DMS 273 (cell line): ENCODE data around the gene MRNIP.
"Not testable (repeated sequence)": the region's sequence is repeated elsewhere in the genome, so short reads cannot be mapped to it uniquely, and the experiment has no call there.

Source experiments
- DNase-seq: peaks from one replicate; lab custom pipeline; 2025; ENCODE audit not compliant: unreplicated experiment; lab: John Stamatoyannopoulos, UW

Gene MRNIP

GRCh38 chr5:179872055-179872827 lies 13.6 kb upstream of the MRNIP start:
- DNase-seq = no peak

DNA sequence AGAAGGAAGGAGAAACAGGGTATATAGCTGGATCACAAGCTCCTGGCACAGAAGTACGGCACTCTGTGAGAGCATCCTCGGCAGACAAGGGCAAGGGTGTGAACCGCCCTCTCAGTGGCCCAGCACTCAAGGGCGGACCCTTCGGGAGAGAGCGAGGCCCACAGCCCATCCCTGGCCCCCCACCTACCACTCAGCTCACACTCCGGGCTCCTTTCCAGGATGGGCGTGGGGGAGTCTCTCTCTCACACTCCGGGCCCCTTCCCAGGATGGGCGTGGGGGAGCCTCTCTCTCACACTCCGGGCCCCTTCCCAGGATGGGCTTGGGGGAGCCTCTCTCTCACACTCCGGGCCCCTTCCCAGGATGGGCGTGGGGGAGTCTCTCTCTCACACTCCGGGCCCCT lies 12.9 kb upstream of the MRNIP start:
- not testable (repeated sequence) for DNase-seq

DNA sequence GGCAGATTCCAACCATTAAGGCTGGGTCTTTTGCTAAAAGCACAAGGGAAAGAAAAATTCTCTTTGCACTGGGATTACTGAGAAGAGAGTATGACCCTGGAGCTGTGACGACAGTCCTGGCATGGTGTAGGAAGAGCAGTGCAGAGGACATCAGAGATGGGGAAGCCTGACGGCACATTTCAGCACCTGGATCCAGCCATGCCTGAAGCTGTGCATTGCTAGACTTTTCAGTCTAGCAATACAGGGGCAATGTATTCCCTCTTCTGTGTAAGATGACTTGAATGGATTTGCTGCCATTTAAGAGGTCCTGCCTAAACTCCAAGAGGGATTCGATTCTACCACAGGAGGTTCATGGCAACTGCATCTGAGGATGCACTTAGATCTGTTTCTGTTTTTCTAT lies 12.3 kb upstream of the MRNIP start:
- DNase-seq = no peak

DNA sequence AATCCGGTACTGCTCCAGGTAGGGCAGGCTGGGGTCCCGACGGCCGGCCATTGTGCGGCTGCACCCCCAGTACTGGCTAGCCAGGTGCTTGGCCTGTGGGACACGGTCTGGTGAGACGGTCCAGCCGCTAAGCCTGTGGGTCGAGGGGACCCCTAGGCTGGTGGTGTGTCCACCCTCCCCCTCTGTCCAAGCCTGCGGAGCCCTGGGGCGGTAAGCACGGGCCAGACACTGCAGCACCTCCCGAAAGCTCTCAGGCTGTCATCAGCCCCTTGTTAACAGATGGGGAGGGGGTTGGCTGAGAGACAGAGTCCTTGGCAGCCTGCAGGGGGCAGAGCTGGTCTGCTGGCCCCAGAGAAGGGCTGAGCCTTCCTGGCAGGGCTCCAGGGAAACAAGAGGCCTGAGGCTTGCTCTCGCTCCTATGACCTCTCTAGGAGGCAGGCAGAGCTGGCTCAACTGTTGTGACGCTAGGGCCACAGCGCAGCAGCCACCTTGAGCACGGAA lies 11.8 kb upstream of the MRNIP start:
- peak; percentile 85 for DNase-seq

DNA sequence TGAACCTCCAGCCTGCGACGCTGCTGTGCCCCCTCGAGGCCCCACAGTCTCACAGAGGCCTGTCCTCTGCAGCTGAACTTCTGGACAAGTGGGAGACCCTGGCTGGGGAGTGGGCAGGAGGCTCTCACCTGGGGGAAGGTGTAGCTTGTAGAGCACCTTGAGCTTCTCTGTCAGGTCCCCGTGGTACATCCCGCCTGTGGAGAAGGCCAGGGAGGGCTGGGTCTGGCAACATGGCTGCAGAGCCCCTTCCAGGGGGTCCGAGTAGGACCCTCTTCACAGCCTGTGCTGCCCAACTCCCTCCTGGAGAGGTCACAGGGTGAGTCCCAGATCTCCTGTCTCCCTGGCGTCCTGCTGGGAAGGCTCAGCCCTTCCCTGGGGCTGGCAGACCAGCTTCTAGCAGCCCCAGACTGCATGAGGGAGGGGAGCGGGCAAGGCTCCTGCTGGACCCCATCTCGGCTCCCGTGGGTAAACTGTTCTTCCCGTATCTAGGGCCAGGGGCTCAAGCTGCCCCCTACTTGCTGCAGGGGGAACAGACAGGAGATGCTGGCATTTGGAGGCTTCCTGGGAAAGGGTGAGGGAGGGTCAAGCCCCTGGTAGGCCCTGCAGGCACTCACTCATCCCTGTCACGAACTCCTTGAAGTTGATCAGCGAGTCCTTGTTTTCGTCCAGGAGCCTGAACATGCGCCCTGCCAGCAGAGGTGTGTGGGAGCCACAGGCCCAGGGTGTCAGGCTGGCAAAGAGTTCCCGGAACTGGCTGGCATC lies 11.2 kb upstream of the MRNIP start:
- DNase-seq = no peak

DNA sequence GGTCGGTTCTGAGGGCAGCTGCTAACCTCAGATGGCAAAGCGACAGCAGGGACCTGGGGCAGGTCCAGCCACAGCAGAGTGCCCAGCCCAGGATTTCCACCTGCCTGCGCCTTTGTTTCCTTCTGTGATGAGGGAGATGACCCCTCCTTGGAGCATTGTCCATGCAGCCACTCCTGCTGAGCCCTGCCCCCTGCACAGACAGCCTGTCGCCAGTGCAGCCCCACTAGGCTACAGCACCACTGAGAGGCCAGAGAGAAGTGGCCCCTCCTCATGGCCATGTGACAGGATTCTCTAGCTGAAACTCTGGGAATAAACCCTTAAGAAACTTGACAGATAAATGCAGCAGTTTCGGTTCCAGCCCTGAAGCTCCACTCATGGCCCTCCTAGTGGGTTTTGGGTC lies 10.5 kb upstream of the MRNIP start:
- no peak for DNase-seq

DNA sequence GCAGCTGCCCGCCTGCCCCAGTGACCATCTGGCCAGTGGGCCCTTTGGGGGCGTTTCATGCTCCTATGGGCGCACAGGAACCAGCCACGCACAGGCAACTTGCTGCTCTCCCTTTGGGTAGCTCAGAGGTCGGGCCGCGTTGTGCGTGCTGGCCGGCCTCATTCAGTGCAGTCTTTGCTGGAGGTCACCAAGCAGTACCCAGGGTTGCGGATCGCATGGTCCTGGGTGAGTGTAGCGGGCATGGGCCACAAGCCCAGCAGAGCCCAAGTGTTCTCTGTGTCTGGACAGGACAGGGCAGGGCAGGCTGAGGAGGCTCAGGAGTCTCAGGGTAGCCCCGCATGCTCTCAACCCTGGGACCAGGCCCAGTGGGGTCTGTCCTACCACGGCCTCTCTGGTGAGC lies 9.9 kb upstream of the MRNIP start:
- no peak for DNase-seq

DNA sequence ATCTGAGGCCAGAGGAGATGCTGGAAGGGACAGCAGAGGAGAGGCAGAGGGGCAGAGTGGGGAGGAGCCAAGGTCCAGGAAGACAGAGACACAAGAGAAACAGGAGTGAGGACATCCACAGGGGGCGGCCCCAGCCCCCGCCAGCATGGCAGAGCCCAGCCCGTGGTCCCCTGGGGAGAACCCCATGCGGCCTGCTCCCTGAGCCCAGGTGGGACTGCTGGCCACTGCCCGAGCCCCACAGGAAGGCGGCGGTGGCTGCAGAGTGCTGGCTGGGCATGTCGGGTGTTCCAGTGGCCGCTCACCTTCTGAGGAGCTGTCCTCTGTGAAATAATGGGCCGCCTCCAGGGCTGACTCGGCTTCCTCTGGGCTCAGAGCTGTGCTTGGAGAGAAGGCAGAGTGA lies 8.9 kb upstream of the MRNIP start:
- DNase-seq = no peak

DNA sequence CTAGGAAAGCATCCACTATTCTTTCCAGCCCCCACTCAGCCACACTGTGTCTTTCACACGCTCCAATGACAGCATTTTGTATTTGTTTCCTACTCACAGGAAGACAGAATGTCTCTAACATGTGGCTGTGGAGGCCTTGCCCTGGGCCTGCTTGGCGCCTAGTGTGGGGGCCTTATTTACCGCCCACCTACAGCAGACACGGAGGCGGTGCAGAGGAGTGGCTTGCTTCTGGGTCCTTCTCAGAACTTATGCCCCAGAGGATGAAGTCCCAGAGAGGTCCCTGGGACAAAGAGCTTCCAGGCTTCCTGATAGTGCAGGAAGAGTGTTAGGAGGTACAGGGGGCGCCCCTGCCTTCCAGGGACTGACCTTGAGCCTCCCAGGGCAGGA lies 8.5 kb upstream of the MRNIP start:
- no peak for DNase-seq

GRCh38 chr5:179866241-179867078 lies 7.8 kb upstream of the MRNIP start:
- DNase-seq = peak; percentile 28

DNA sequence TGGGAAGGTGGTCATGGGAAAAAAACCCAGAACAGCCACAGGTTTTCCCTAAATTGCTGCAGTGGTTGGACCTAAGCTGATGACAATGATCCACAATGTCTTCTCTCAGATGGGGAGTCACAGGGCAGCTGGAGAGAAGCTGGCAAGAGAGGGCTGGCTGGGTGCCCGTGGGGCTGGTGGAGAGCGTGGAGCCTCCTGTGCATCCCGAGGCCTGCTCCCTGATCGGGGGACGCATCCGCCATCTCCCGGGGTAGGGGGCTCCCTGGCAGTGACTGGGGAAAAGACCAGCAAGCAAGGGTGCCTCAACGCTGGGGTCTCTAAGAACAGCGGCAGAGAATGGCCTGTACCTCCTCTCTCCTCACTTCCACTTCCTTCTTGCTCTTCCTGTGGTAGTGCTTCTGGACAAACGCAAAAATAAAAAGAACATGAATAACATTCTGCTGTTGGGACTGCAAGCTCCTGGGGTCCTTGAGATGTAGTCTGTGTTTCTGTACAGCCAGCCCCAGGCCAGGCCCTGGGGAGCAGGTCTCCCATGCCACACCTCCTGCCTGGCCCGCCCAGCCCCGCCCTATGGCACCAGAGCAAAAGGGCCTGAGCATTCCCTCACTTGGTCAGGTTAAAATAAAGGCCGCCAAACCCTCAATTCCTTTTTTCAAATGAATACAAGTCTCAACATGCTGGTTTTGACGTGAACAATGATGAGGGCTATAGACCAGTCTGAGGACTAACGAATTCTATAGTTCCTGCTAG lies 7.0 kb upstream of the MRNIP start:
- DNase-seq = no peak

DNA sequence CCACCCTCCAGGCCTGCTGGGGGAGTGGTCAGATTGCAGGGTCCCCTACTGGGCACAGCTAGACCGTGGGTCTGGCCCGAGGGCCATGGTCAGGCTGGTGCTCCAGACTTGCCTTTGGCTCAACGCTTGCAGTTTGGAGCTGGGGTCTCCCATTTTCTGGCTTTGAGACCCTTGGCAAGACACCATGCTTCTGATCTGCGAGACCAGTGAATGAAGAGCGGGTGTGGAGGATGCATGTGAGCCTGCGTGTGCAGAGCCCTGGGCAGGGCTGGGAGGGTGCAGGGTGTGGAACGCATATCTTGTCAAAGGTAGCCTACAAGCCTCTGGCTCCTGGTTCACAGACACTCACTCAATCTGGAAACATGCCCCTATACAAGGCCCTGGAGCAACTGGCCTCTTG lies 6.1 kb upstream of the MRNIP start:
- no peak for DNase-seq

DNA sequence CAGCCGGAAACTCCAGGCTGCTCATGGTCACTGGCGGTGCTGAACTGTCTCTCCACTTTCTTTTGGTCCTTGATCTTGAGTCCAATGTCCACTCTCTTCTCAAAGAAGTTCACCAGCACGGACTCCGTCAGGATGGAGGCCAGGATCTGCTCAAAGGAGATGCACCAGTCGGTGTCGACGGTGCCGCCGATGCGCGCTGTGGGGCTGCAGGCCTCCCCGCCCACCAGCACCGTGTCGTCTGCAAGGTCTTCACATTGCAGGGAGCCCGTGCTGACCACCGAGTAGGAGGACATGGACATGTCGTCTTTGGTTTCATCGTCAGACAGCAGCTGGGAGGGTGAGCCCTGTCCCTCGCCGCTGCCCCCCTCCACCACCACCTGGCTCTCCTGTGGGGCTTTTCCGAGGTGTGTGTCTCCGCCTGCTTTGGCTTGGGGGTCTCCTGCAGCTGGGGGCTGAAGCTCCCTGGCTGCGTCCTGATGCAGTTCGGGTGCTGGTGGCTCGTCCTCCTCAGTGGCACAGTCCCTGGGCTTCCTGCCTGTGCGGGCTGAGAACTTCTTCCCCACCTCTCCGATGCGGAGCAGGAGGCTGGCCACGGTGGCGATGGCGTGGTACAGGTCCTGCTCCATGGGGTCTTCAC lies 5.0 kb upstream of the MRNIP start:
- DNase-seq = no peak

DNA sequence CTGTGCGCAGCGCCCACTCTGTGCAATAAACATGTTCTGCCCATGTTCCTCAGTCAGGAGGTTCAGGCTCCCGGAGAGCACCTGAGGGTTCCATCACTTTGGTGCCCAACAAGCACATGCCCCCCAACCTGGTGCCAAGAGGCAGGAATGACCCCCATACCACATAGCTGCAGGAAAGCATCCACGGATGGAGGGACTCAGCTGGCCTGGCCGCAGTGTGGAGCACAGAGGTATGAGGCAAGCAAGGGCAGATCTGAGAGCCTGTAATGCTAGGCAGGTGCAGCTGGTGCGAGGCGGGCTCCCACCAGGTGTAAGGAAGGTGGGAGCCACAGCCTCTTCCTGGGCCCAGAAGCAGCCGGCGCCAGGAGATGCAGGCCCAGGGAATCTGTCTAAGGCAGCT lies 4.3 kb upstream of the MRNIP start:
- no peak for DNase-seq

GRCh38 chr5:179862296-179862695 lies 3.7 kb upstream of the MRNIP start:
- no peak for DNase-seq

DNA sequence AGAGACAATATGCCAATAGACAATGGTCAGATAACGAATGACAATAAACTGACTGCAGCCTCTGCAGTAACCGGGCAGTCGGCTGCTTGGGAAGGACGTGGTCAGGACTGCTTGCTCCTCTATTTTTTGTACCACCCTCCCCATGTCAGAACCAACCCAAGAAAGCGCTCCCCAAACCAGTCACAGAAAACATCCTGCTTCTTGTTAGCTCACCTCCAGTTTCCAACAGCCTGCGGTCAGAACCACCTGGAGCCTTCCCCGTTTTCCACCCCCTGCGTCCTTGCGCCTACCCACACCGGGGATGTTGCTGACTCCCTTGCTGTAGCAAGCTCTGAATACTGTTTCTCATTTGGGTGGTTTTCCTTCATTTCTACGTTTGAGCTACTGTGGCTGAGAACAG lies 1.7 kb upstream of the MRNIP start:
- no peak for DNase-seq

DNA sequence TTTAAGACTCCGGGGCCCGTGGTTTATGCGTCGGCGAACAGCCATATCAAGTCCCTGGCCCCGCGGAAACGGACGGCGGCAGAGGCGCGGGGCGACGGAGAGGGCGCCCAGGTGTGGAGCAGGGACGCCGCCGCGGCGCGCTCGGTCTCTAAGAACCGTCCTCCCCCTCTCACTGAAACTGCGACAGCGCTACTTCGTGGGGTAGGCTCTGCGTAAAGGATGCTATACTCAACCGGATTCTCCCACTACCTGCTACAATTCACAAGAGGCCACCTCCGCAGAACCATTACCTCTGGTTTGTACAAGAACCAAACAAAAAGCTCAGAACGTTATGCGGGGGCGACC lies 404 bp downstream of the MRNIP start:
- DNase-seq = peak; percentile 76

DNA sequence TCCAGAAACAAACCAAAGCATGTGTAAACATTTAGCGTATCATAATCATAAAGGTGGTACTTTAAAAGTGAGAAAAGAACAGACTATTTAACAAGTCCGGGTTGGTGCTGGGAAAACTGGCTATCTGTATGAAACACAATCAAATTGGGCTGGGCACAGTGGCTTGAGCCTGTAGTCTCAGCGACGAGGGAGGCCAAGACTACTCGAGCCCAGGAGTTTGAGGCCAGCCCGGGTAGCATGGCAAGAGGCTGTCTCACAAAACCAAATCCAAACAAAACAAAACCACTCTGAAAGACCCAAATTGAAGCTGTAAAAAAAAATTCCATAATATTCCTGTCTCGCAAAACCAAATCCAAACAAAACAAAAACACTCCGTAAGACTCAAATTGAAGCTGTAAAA lies 4.3 kb downstream of the MRNIP start:
- DNase-seq = no peak

- no peak for DNase-seq
Measured at GRCh38 chr5:179852993-179853547, 5.5 kb downstream of the MRNIP start.

DNA sequence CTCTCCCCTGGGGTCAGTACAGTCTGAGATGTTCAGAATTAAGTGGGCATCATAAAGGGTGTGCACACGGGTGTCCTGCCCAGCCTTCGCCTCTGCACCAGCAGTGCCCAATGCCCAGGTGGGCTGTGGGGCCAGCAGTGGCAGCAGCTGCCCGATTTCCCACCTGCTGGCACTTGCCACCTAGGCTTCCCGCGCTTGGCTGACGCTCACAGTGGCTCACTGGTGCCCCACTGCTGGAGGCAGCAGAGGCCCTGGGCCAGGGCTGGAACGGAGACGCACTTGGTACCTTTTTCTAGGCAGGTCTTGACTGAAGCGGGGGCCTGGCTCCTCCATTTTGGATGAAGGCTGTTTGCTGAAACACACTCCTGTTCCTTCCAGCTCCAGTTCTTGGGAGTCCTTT lies 17.0 kb downstream of the MRNIP start:
- no peak for DNase-seq
